GM23338 (cell line): ENCODE data around the gene MCC. TPM values are rescaled to one million over a fixed set of nuclear protein-coding genes. Genes with fewer than 3 reads are reported as not detected.

ENCODE experiments used
- ATAC-seq: fragments of 200-7000 bp; cut with Tn5 transposase; 3 replicates; pipeline ENCODE4 v1.9.1; 2020
- DNase-seq: peaks from one replicate; pipeline ENCODE4 v3.0.0-alpha.2; 2015; ENCODE audit warnings: low spot score
- H2AFZ ChIP-seq: fragments of 200-600 bp; sonication (generic); 2 replicates; pipeline ENCODE4 v1.8.0; 2016; ENCODE audit warnings: antibody characterized with exemption, mild to moderate bottlenecking, moderate library complexity
- H3F3A ChIP-seq: fragments of 200-600 bp; sonication (generic); replicated peaks from 2 replicates; pipeline ENCODE4 v1.8.0; 2017; ENCODE audit warnings: antibody characterized with exemption, mixed run types, low read depth
- H3K27ac ChIP-seq: fragments of 200-600 bp; sonication (generic); 2 replicates; pipeline ENCODE4 v1.6.1; 2016; ENCODE audit warnings: low read depth
- H3K27me3 ChIP-seq: fragments of 200-600 bp; sonication (generic); 2 replicates; pipeline ENCODE4 v1.8.0; 2016; ENCODE audit warnings: mild to moderate bottlenecking, mixed run types, moderate library complexity; ENCODE audit not compliant: insufficient read depth
- H3K36me3 ChIP-seq: fragments of 200-600 bp; sonication (generic); 2 replicates; pipeline ENCODE4 v1.8.0; 2016; ENCODE audit warnings: mild to moderate bottlenecking; ENCODE audit not compliant: insufficient read depth
- H3K4me1 ChIP-seq: fragments of 200-600 bp; sonication (generic); 2 replicates; pipeline ENCODE4 v1.8.0; 2016; ENCODE audit warnings: mild to moderate bottlenecking, moderate library complexity; ENCODE audit not compliant: insufficient read depth
- H3K4me2 ChIP-seq: fragments of 200-600 bp; sonication (generic); 2 replicates; pipeline ENCODE4 v1.7.1; 2017; ENCODE audit warnings: mixed run types
- H3K4me3 ChIP-seq: fragments of 200-600 bp; sonication (generic); 2 replicates; pipeline ENCODE4 v1.6.1; 2016; ENCODE audit warnings: mixed run types
- H3K79me2 ChIP-seq: fragments of 200-600 bp; sonication (generic); replicated peaks from 2 replicates; pipeline ENCODE4 v1.8.0; 2017; ENCODE audit warnings: mild to moderate bottlenecking; ENCODE audit not compliant: insufficient read depth
- H3K9me2 ChIP-seq: fragments of 200-600 bp; sonication (generic); 2 replicates; pipeline ENCODE4 v1.8.0; 2017; ENCODE audit not compliant: insufficient read depth
- H4K20me1 ChIP-seq: fragments of 200-600 bp; sonication (generic); replicated peaks from 2 replicates; pipeline ENCODE4 v1.8.0; 2017; ENCODE audit warnings: mild to moderate bottlenecking; ENCODE audit not compliant: insufficient read depth
- H3K27ac Mint-ChIP-seq: 2 replicates; pipeline ENCODE4 v1.8.0; 2020; ENCODE audit warnings: inconsistent platforms, mild to moderate bottlenecking, moderate library complexity, mixed read lengths
- H3K27me3 Mint-ChIP-seq: 3 replicates; pipeline ENCODE4 v1.8.0; 2022; ENCODE audit warnings: low read depth, mild to moderate bottlenecking, moderate library complexity, mixed read lengths, inconsistent platforms; ENCODE audit not compliant: insufficient read depth, poor library complexity
- H3K36me3 Mint-ChIP-seq: 3 replicates; pipeline ENCODE4 v1.8.0; 2021; ENCODE audit warnings: low read depth, mild to moderate bottlenecking, inconsistent platforms, moderate library complexity, mixed read lengths
- H3K4me1 Mint-ChIP-seq: 3 replicates; pipeline ENCODE4 v1.8.0; 2020; ENCODE audit warnings: mild to moderate bottlenecking, inconsistent platforms, mixed read lengths
- H3K4me3 Mint-ChIP-seq: 3 replicates; pipeline ENCODE4 v1.8.0; 2021; ENCODE audit warnings: moderate library complexity, mild to moderate bottlenecking, inconsistent platforms, mixed read lengths
- H3K9me3 Mint-ChIP-seq: 3 replicates; pipeline ENCODE4 v1.8.0; 2020; ENCODE audit warnings: moderate library complexity, mild to moderate bottlenecking, inconsistent platforms, mixed read lengths
- CREB1 ChIP-seq: fragments of 250-450 bp; sonication (Bioruptor Pico); IDR thresholded peaks from 2 replicates; pipeline ENCODE4 v1.5.0; 2020; ENCODE audit warnings: low read depth, mild to moderate bottlenecking, moderate library complexity
- EZH2 ChIP-seq: fragments of 200-600 bp; sonication (generic); IDR thresholded peaks from one replicate; pipeline ENCODE4 v1.8.0; 2017; ENCODE audit warnings: antibody characterized with exemption, mild to moderate bottlenecking, low read depth; ENCODE audit not compliant: unreplicated experiment
- EZH2phosphoT487 ChIP-seq: fragments of 200-600 bp; sonication (generic); IDR thresholded peaks from one replicate; pipeline ENCODE4 v1.8.1; 2018; ENCODE audit warnings: antibody characterized with exemption; ENCODE audit not compliant: unreplicated experiment
- JUNB ChIP-seq: IDR thresholded peaks from one replicate; pipeline ENCODE4 v1.6.1; 2016; ENCODE audit warnings: antibody characterized with exemption; ENCODE audit not compliant: unreplicated experiment
- NANOG ChIP-seq: IDR thresholded peaks from 2 replicates; pipeline ENCODE4 v1.6.1; 2016; ENCODE audit warnings: antibody characterized with exemption, borderline replicate concordance
- POLR2AphosphoS5 ChIP-seq: IDR thresholded peaks from 2 replicates; pipeline ENCODE4 v1.6.1; 2016; ENCODE audit warnings: antibody characterized with exemption, low read depth
- STAT1 ChIP-seq: IDR thresholded peaks from one replicate; pipeline ENCODE4 v1.6.1; 2016; ENCODE audit warnings: antibody characterized with exemption; ENCODE audit not compliant: unreplicated experiment
- ZNF114 ChIP-seq: fragments of 250-450 bp; sonication (Bioruptor Pico); IDR thresholded peaks from 2 replicates; pipeline ENCODE4 v1.5.0; 2020; ENCODE audit warnings: mild to moderate bottlenecking, moderate library complexity
- ZNF331 ChIP-seq: fragments of 250-450 bp; sonication (Bioruptor Pico); IDR thresholded peaks from 2 replicates; pipeline ENCODE4 v1.5.0; 2020; ENCODE audit warnings: low read depth, mild to moderate bottlenecking, moderate library complexity
- polyA plus RNA-seq: library from polyadenylated mRNA; unstranded; fragments of >200 nt; fragmentation: Nextera tagmentation; extraction: Ambion mirVana; gene quantifications from 2 replicates; pipeline ENCODE4 v1.2.1, GENCODE V29; 2016
- total RNA-seq: library from RNA; depleted of rRNA; stranded (reverse); fragments of >200 nt; shearing (Covaris generic); gene quantifications from 2 replicates; pipeline ENCODE4 v1.2.3, GENCODE V29; 2014
- TF ChIP-seq, protein P1 (sequence below): fragments of 250-450 bp; sonication (Bioruptor Pico); IDR thresholded peaks from 2 replicates; pipeline ENCODE4 v1.5.0; 2020; ENCODE audit warnings: mild to moderate bottlenecking, moderate library complexity
- TF ChIP-seq, protein P2 (sequence below): IDR thresholded peaks from one replicate; pipeline ENCODE4 v1.6.1; 2018; ENCODE audit warnings: antibody characterized with exemption; ENCODE audit not compliant: unreplicated experiment
- TF ChIP-seq, protein P3 (sequence below): IDR thresholded peaks from 2 replicates; pipeline ENCODE4 v1.6.1; 2016; ENCODE audit warnings: antibody characterized with exemption

The MCC gene
- total and polyA plus RNA-seq, 2 experiments from 2014 or later, result 3.8 to 10.1 TPM

DNA sequence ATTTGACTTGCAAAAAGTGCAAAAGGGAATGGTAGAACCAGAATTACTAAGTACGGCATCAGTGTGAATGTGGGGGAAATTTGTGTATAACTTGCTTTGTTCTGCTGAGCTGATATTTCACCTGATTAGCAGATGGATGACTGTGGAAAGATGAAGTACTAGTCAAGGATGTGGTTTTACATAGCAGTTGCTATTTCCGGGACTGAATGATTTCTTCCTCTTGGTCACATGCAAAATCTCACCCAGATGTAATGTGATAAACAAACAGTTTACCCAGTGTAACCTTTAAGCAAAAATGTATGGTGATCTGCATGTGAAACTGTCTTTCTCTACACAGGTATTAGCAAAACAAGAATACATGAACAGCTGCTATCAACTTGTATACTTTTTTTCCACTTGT is 465.6 kb downstream of the MCC start:
- Histone ChIP-seq H3K27ac (no peak overlapping the region), H3K9me2 (0 out of 2 replicates have a peak, but pooled peaks cover 1% of the 10 kb centered on the region), H3K4me1 (peaks cover 8% of the 10 kb centered on the region; the same call in 1 of the 2 replicates), H2AFZ (no peak overlapping the region), H3K4me2 (no peak overlapping the region), H4K20me1 (peaks cover 13% of the 10 kb centered on the region), H3F3A (no peaks in the 10 kb centered on the region), H3K27me3 (no peaks in the 10 kb centered on the region), H3K36me3 (0 out of 2 replicates have a peak, but pooled peaks cover 4% of the 10 kb centered on the region), H3K4me3 (no peak overlapping the region), H3K79me2 (peaks cover 7% of the 10 kb centered on the region; the same call in 1 of the 2 replicates)
- no peaks in the 10 kb centered on the region for H3K9me3 Mint-ChIP-seq
- H3K4me3 Mint-ChIP-seq, result no peak overlapping the region
- ATAC-seq (no peak), DNase-seq (no peak)
- H3K36me3 Mint-ChIP-seq, result peaks cover 32% of the 10 kb centered on the region
- no peaks in the 10 kb centered on the region for H3K27me3 Mint-ChIP-seq
- H3K27ac Mint-ChIP-seq, result no peak overlapping the region; the same call in 1 of the 2 replicates
- TF ChIP-seq ZNF114 (CRISPR knock-in tag), result no peak
- no peak for TF ChIP-seq ZNF331 (CRISPR knock-in tag)
- no peak for TF ChIP-seq CREB1 (CRISPR knock-in tag)
- TF ChIP-seq, protein P1, sequence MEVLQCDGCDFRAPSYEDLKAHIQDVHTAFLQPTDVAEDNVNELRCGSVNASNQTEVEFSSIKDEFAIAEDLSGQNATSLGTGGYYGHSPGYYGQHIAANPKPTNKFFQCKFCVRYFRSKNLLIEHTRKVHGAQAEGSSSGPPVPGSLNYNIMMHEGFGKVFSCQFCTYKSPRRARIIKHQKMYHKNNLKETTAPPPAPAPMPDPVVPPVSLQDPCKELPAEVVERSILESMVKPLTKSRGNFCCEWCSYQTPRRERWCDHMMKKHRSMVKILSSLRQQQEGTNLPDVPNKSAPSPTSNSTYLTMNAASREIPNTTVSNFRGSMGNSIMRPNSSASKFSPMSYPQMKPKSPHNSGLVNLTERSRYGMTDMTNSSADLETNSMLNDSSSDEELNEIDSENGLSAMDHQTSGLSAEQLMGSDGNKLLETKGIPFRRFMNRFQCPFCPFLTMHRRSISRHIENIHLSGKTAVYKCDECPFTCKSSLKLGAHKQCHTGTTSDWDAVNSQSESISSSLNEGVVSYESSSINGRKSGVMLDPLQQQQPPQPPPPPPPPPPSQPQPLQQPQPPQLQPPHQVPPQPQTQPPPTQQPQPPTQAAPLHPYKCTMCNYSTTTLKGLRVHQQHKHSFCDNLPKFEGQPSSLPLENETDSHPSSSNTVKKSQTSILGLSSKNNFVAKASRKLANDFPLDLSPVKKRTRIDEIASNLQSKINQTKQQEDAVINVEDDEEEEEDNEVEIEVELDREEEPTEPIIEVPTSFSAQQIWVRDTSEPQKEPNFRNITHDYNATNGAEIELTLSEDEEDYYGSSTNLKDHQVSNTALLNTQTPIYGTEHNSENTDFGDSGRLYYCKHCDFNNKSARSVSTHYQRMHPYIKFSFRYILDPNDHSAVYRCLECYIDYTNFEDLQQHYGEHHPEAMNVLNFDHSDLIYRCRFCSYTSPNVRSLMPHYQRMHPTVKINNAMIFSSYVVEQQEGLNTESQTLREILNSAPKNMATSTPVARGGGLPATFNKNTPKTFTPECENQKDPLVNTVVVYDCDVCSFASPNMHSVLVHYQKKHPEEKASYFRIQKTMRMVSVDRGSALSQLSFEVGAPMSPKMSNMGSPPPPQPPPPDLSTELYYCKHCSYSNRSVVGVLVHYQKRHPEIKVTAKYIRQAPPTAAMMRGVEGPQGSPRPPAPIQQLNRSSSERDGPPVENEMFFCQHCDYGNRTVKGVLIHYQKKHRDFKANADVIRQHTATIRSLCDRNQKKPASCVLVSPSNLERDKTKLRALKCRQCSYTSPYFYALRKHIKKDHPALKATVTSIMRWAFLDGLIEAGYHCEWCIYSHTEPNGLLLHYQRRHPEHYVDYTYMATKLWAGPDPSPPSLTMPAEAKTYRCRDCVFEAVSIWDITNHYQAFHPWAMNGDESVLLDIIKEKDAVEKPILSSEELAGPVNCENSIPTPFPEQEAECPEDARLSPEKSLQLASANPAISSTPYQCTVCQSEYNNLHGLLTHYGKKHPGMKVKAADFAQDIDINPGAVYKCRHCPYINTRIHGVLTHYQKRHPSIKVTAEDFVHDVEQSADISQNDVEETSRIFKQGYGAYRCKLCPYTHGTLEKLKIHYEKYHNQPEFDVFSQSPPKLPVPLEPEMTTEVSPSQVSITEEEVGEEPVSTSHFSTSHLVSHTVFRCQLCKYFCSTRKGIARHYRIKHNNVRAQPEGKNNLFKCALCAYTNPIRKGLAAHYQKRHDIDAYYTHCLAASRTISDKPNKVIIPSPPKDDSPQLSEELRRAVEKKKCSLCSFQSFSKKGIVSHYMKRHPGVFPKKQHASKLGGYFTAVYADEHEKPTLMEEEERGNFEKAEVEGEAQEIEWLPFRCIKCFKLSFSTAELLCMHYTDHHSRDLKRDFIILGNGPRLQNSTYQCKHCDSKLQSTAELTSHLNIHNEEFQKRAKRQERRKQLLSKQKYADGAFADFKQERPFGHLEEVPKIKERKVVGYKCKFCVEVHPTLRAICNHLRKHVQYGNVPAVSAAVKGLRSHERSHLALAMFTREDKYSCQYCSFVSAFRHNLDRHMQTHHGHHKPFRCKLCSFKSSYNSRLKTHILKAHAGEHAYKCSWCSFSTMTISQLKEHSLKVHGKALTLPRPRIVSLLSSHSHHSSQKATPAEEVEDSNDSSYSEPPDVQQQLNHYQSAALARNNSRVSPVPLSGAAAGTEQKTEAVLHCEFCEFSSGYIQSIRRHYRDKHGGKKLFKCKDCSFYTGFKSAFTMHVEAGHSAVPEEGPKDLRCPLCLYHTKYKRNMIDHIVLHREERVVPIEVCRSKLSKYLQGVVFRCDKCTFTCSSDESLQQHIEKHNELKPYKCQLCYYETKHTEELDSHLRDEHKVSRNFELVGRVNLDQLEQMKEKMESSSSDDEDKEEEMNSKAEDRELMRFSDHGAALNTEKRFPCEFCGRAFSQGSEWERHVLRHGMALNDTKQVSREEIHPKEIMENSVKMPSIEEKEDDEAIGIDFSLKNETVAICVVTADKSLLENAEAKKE, result no peak
- TF ChIP-seq JUNB, result no peak
- TF ChIP-seq NANOG, result no peak
- no peak for TF ChIP-seq EZH2
- no peak for TF ChIP-seq POLR2AphosphoS5
- TF ChIP-seq, protein P2, sequence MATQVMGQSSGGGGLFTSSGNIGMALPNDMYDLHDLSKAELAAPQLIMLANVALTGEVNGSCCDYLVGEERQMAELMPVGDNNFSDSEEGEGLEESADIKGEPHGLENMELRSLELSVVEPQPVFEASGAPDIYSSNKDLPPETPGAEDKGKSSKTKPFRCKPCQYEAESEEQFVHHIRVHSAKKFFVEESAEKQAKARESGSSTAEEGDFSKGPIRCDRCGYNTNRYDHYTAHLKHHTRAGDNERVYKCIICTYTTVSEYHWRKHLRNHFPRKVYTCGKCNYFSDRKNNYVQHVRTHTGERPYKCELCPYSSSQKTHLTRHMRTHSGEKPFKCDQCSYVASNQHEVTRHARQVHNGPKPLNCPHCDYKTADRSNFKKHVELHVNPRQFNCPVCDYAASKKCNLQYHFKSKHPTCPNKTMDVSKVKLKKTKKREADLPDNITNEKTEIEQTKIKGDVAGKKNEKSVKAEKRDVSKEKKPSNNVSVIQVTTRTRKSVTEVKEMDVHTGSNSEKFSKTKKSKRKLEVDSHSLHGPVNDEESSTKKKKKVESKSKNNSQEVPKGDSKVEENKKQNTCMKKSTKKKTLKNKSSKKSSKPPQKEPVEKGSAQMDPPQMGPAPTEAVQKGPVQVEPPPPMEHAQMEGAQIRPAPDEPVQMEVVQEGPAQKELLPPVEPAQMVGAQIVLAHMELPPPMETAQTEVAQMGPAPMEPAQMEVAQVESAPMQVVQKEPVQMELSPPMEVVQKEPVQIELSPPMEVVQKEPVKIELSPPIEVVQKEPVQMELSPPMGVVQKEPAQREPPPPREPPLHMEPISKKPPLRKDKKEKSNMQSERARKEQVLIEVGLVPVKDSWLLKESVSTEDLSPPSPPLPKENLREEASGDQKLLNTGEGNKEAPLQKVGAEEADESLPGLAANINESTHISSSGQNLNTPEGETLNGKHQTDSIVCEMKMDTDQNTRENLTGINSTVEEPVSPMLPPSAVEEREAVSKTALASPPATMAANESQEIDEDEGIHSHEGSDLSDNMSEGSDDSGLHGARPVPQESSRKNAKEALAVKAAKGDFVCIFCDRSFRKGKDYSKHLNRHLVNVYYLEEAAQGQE, result no peak
- TF ChIP-seq EZH2phosphoT487, result no peak
- TF ChIP-seq, protein P3, sequence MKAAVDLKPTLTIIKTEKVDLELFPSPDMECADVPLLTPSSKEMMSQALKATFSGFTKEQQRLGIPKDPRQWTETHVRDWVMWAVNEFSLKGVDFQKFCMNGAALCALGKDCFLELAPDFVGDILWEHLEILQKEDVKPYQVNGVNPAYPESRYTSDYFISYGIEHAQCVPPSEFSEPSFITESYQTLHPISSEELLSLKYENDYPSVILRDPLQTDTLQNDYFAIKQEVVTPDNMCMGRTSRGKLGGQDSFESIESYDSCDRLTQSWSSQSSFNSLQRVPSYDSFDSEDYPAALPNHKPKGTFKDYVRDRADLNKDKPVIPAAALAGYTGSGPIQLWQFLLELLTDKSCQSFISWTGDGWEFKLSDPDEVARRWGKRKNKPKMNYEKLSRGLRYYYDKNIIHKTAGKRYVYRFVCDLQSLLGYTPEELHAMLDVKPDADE, result no peak
- TF ChIP-seq STAT1, result no peak
- peaks cover 7% of the 10 kb centered on the region; the same call in 2 of the 3 replicates for H3K4me1 Mint-ChIP-seq
